OCI-LY1 (cell line): ENCODE data around the gene P2RY14.

Source experiments
- EZH2 ChIP-seq: fragments of 200-600 bp; sonication (generic), shearing (Covaris generic); IDR thresholded peaks from 2 replicates; pipeline ENCODE4 v1.8.0; 2017; ENCODE audit warnings: borderline replicate concordance, mixed run types, mild to moderate bottlenecking, antibody characterized with exemption, low read length, moderate library complexity, mixed read lengths
- TF ChIP-seq, protein P1 (sequence below): fragments of 200-600 bp; sonication (generic), shearing (Covaris generic); IDR thresholded peaks from 2 replicates; pipeline ENCODE4 v1.5.1; 2017; ENCODE audit warnings: mild to moderate bottlenecking, antibody characterized with exemption, low read length, moderate library complexity, mixed read lengths

DNA sequence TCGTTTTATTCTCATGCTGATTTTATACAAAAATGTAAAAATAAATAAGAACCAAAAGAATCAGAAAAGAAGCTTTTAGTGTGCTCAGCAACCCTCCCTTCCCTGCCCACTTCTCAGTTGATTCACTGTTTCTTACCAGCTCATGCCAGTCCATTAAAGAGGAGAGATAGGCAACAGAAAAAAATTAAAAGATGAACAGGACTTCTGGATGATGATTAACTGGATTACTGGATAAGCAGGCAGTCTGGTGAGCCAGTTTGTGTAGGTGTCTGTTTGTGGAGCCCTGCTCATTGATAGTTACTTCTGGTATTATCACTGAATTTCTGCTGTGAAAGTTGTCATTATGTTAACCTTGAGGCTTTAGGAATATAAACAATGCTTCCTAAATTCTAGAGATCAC lies 60.2 kb downstream of the P2RY14 start:
- TF ChIP-seq, protein P1, sequence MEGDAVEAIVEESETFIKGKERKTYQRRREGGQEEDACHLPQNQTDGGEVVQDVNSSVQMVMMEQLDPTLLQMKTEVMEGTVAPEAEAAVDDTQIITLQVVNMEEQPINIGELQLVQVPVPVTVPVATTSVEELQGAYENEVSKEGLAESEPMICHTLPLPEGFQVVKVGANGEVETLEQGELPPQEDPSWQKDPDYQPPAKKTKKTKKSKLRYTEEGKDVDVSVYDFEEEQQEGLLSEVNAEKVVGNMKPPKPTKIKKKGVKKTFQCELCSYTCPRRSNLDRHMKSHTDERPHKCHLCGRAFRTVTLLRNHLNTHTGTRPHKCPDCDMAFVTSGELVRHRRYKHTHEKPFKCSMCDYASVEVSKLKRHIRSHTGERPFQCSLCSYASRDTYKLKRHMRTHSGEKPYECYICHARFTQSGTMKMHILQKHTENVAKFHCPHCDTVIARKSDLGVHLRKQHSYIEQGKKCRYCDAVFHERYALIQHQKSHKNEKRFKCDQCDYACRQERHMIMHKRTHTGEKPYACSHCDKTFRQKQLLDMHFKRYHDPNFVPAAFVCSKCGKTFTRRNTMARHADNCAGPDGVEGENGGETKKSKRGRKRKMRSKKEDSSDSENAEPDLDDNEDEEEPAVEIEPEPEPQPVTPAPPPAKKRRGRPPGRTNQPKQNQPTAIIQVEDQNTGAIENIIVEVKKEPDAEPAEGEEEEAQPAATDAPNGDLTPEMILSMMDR = no peak
- TF ChIP-seq EZH2 = no peak
